PFSK-1 (cell line): ENCODE results near the gene TMIGD3.

Experiments used
- FOXP2 ChIP-seq: optimal IDR thresholded peaks from 2 replicates; pipeline ENCODE3; 2011; ENCODE audit warnings: borderline replicate concordance, control low read depth, inconsistent platforms; ENCODE audit not compliant: insufficient read depth; ENCODE audit errors: extremely low read length, extremely low read depth
- POLR2AphosphoS5 ChIP-seq: IDR thresholded peaks from 2 replicates; pipeline ENCODE4 v1.6.1; 2012; ENCODE audit warnings: low read depth, mild to moderate bottlenecking, control low read depth, low read length, moderate library complexity
- REST ChIP-seq, 2 experiments: IDR thresholded peaks; 2 replicates each; pipeline versions ENCODE4 v1.6.1 to v1.8.0; 2011 to 2012; ENCODE audit warnings: low read depth in 2 of 2, low read length in 2 of 2, control low read depth in 1 of 2, inconsistent platforms in 1 of 2, mild to moderate bottlenecking in 1 of 2, moderate library complexity in 1 of 2; ENCODE audit not compliant: insufficient read depth in 1 of 2
- SIN3A ChIP-seq: IDR thresholded peaks from 2 replicates; pipeline ENCODE4 v1.6.1; 2012; ENCODE audit warnings: mild to moderate bottlenecking, low read length, moderate library complexity, borderline replicate concordance; ENCODE audit not compliant: insufficient read depth
- TAF1 ChIP-seq: IDR thresholded peaks from 2 replicates; pipeline ENCODE4 v1.6.1; 2012; ENCODE audit warnings: low read length, control low read depth, borderline replicate concordance; ENCODE audit not compliant: insufficient read depth

The TMIGD3 gene

GRCh38 chr1:111454859-111455641, 48.4 kb downstream of the TMIGD3 start:
- TF ChIP-seq POLR2AphosphoS5 (no peak), TAF1 (no peak), REST (IDR thresholded peaks at IDR 0.05; ENCODE audit: insufficient read depth in 1 of 2, low read depth in 2 of 2, low read length in 2 of 2) (no peak), SIN3A (no peak), FOXP2 (no peak)

- no peak for TF ChIP-seq TAF1
- TF ChIP-seq REST (IDR thresholded peaks at IDR 0.05; ENCODE audit: insufficient read depth in 1 of 2, low read depth in 2 of 2, low read length in 2 of 2), result no peak
- no peak for TF ChIP-seq SIN3A
- TF ChIP-seq FOXP2, result no peak
- no peak for TF ChIP-seq POLR2AphosphoS5
These were observed 49.7 kb downstream of the TMIGD3 start for GRCh38 chr1:111453706-111454105.

- TF ChIP-seq SIN3A (no peak), REST (IDR thresholded peaks at IDR 0.05; ENCODE audit: insufficient read depth in 1 of 2, low read depth in 2 of 2, low read length in 2 of 2) (no peak), TAF1 (no peak), POLR2AphosphoS5 (no peak), FOXP2 (no peak)
These were observed 50.9 kb downstream of the TMIGD3 start for GRCh38 chr1:111452581-111452980.

GRCh38 chr1:111450185-111450584, 53.2 kb downstream of the TMIGD3 start:
- TF ChIP-seq TAF1 (no peak), FOXP2 (no peak), POLR2AphosphoS5 (no peak), REST (IDR thresholded peaks at IDR 0.05; ENCODE audit: insufficient read depth in 1 of 2, low read depth in 2 of 2, low read length in 2 of 2) (no peak)

- TF ChIP-seq POLR2AphosphoS5, result no peak
- TF ChIP-seq SIN3A, result no peak
- TF ChIP-seq REST (IDR thresholded peaks at IDR 0.05; ENCODE audit: insufficient read depth in 1 of 2, low read depth in 2 of 2, low read length in 2 of 2), result no peak
- TF ChIP-seq FOXP2, result no peak
- TF ChIP-seq TAF1, result no peak
These were observed 53.8 kb downstream of the TMIGD3 start for GRCh38 chr1:111449703-111450017.
